Endothelial cell of umbilical vein (primary cell): Measurements from ENCODE around the gene ARHGAP28. TPM values are rescaled to one million over a fixed set of nuclear protein-coding genes. Genes with fewer than 3 reads are reported as not detected.

ENCODE experiments used
- BruUV-seq: library from RNA; stranded (reverse); fragments of 400-500 nt; replicated peaks from 2 replicates; lab custom pipeline; 2021; lab: Mats Ljungman, UMichigan
- CTCF ChIA-PET: fragments of 300-600, 350-600 bp; sonication (Branson Sonifier 250); formaldehyde crosslinking; loops from one replicate; lab custom pipeline; 2021; ENCODE audit warnings: antibody characterized with exemption, inconsistent platforms; lab: Charles Lee
- POLR2A ChIA-PET: fragments of 300-600, 350-600 bp; sonication (Branson Sonifier 250); formaldehyde crosslinking; loops from one replicate; lab custom pipeline; 2021; ENCODE audit warnings: antibody characterized with exemption, inconsistent platforms; lab: Charles Lee
- DNase-seq: peaks from one replicate; pipeline ENCODE4 v3.0.0-alpha.2; 2011; ENCODE audit warnings: low read depth, low spot score
- FAIRE-seq: peaks from 2 replicates; lab custom pipeline; 2011; peaks lifted over from hg19 to GRCh38; lab: Jason Lieb, UNC
- H2AFZ ChIP-seq: 2 replicates; pipeline ENCODE4 v1.6.0; 2012; ENCODE audit warnings: low read depth, low read length, control low read depth, inconsistent platforms
- H3K27ac ChIP-seq: 2 replicates; pipeline ENCODE4 v1.5.1; 2011; ENCODE audit warnings: low read depth, mild to moderate bottlenecking, control low read depth, low read length, moderate library complexity; ENCODE audit not compliant: insufficient read depth
- H3K27me3 ChIP-seq, 2 experiments: 2 replicates each; pipeline versions ENCODE4 v1.6.0 to v1.6.1; 2011; ENCODE audit warnings: low read length in 2 of 2, mixed read lengths in 1 of 2; ENCODE audit not compliant: control insufficient read depth in 2 of 2, insufficient read depth in 2 of 2
- H3K36me3 ChIP-seq, 2 experiments: 2 replicates in 1 of 2; 3 replicates in 1 of 2; pipeline ENCODE4 v1.5.1; 2011; ENCODE audit warnings: low read length in 2 of 2, mild to moderate bottlenecking in 1 of 2, moderate library complexity in 1 of 2; ENCODE audit not compliant: control insufficient read depth in 2 of 2, insufficient read depth in 2 of 2; ENCODE audit errors: extremely low read depth in 1 of 2
- H3K4me1 ChIP-seq: 3 replicates; pipeline ENCODE4 v1.5.1; 2011; ENCODE audit warnings: mild to moderate bottlenecking, low read length; ENCODE audit not compliant: control insufficient read depth, insufficient read depth; ENCODE audit errors: extremely low read depth
- H3K4me2 ChIP-seq: 2 replicates; pipeline ENCODE4 v1.6.1; 2011; ENCODE audit warnings: low read length, control low read depth, mixed read lengths; ENCODE audit not compliant: insufficient read depth
- H3K4me3 ChIP-seq, 3 experiments: fragments of 200-600 bp in 1 of 3; sonication (generic), shearing (Covaris generic) in 1 of 3; replicated peaks in 1 of 3; 2 replicates each; pipeline ENCODE4 v1.5.1; 2011 to 2016; ENCODE audit warnings: control low read depth in 3 of 3, low read length in 3 of 3, mild to moderate bottlenecking in 2 of 3, inconsistent platforms in 1 of 3, low read depth in 1 of 3, moderate library complexity in 1 of 3; ENCODE audit not compliant: insufficient read depth in 1 of 3
- H3K79me2 ChIP-seq: 2 replicates; pipeline ENCODE4 v1.6.0; 2012; ENCODE audit warnings: low read length, inconsistent platforms; ENCODE audit not compliant: control insufficient read depth, insufficient read depth
- H3K9ac ChIP-seq: replicated peaks from 2 replicates; pipeline ENCODE3; 2011; ENCODE audit warnings: low read length, control low read depth; ENCODE audit not compliant: insufficient read depth; ENCODE audit errors: extremely low read depth
- H3K9me1 ChIP-seq: replicated peaks from 3 replicates; pipeline ENCODE4 v1.6.0; 2011; ENCODE audit warnings: mild to moderate bottlenecking, low read length; ENCODE audit not compliant: control insufficient read depth, insufficient read depth; ENCODE audit errors: extremely low read depth
- H3K9me3 ChIP-seq: replicated peaks from 2 replicates; pipeline ENCODE4 v1.5.1; 2012; ENCODE audit warnings: low read length, inconsistent platforms; ENCODE audit not compliant: control insufficient read depth, insufficient read depth
- H4K20me1 ChIP-seq: replicated peaks from 2 replicates; pipeline ENCODE3; 2011; ENCODE audit warnings: mild to moderate bottlenecking, low read length; ENCODE audit not compliant: control insufficient read depth, insufficient read depth; ENCODE audit errors: extremely low read depth
- EZH2 ChIP-seq: IDR thresholded peaks from 2 replicates; pipeline ENCODE4 v1.6.1; 2012; ENCODE audit warnings: borderline replicate concordance, low read depth, mild to moderate bottlenecking, moderate library complexity, low read length, inconsistent platforms; ENCODE audit not compliant: severe bottlenecking
- FOS ChIP-seq: IDR thresholded peaks from 2 replicates; pipeline ENCODE4 v1.6.1; 2011; ENCODE audit warnings: mild to moderate bottlenecking, low read length, moderate library complexity, borderline replicate concordance; ENCODE audit not compliant: insufficient read depth
- GATA2 ChIP-seq: IDR thresholded peaks from 2 replicates; pipeline ENCODE4 v1.7.0; 2011; ENCODE audit warnings: low read depth, mild to moderate bottlenecking, moderate library complexity, mixed read lengths, low read length; ENCODE audit not compliant: insufficient read length, insufficient read depth
- JUN ChIP-seq: IDR thresholded peaks from 2 replicates; pipeline ENCODE4 v1.6.1; 2011; ENCODE audit warnings: borderline replicate concordance, low read depth; ENCODE audit not compliant: insufficient read length, insufficient read depth
- MAX ChIP-seq: IDR thresholded peaks from 2 replicates; pipeline ENCODE4 v1.6.1; 2011; ENCODE audit not compliant: insufficient read depth, insufficient read length
- MYC ChIP-seq: IDR thresholded peaks from one replicate; pipeline ENCODE4 v1.6.1; 2011; ENCODE audit warnings: mild to moderate bottlenecking, low read depth, low read length
- POLR2A ChIP-seq: IDR thresholded peaks from 2 replicates; pipeline ENCODE4 v1.6.1; 2012; ENCODE audit warnings: low read depth, mild to moderate bottlenecking, control low read depth, low read length
- POLR2AphosphoS5 ChIP-seq: IDR thresholded peaks from 2 replicates; pipeline ENCODE4 v1.6.1; 2012; ENCODE audit warnings: low read depth, mild to moderate bottlenecking, control low read depth, low read length, moderate library complexity; ENCODE audit not compliant: insufficient read depth
- dilution Hi-C: fragments of 300-500 bp; cut with MboI; formaldehyde crosslinking; loops from one replicate; pipeline ENCODE4 v1.15.0; 2019; ENCODE audit warnings: low sequenced_read_pairs; ENCODE audit not compliant: extremely low pct_ligation_motif_present
- intact Hi-C: fragments of 100-400 bp; cut with micrococcal nuclease; formaldehyde crosslinking; loops from one replicate; pipeline ENCODE4 v1.10.0; 2022
- polyA plus RNA-seq, 4 experiments: library from polyadenylated mRNA; depleted of rRNA in 3 of 4; stranded (reverse) in 3 of 4; unstranded in 1 of 4; fragments of >200 nt; gene quantifications; 2 replicates each; pipeline versions ENCODE4 v1.2.1 to v1.2.3, GENCODE V29; 2011 to 2012; ENCODE audit warnings: missing spikeins in 1 of 4
- total RNA-seq: library from RNA; stranded (reverse); gene quantifications from 2 replicates; pipeline ENCODE4 v1.2.3, GENCODE V29; 2021
- TF ChIP-seq, protein P1 (sequence below), 2 donors: IDR thresholded peaks; 1 replicate in 1 of 2; 2 replicates in 1 of 2; pipeline ENCODE4 v1.5.1; 2011; ENCODE audit warnings: low read length in 2 of 2, mild to moderate bottlenecking in 2 of 2, moderate library complexity in 2 of 2, control low read depth in 1 of 2, inconsistent platforms in 1 of 2, low read depth in 1 of 2; ENCODE audit not compliant: insufficient read depth in 1 of 2; ENCODE audit errors: extremely low read depth in 1 of 2

ARHGAP28 gene
- total and polyA plus RNA-seq, 2 donors (not counting 3 experiments of a cell fraction or from before 2014, with no cell fraction given): 3.8 to 23.4 TPM

DNA sequence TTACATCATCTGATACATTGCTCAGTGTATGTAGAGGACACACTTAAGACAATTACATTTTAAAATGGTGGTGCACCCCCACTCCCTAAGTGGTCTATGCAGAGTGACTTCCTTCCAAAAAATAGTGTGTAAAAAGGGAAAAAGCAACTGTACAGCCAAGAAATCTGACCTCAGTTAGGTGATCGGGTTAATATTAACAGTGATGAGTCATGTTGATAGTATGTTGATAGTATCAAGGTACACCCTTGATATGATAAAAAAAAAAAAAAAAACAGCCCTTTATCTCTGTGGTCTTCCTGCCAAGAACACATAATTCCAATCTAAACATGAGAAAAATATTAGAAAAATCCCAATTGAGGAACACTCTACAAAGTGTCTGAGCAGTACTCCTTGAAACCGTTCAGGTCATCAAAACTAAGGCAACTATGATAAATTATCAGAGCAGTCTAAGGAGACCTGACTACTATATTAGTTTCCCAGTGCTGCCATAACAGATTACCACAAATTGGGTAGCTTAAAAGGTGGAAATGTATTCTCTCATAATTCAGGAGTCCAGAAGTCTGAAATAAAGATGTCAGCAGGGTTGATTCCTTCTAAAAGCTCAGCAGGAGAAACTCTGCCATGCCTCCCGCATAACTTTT is 171.9 kb downstream of the ARHGAP28 start:
- Histone ChIP-seq H3K4me3 (no peak overlapping the region), H3K9ac (no peak overlapping the region), H3K4me1 (peaks cover 4% of the 10 kb centered on the region), H4K20me1 (no peaks in the 10 kb centered on the region), H3K79me2 (no peaks in the 10 kb centered on the region), H3K4me2 (peak overlapping the region; percentile 22), H3K27ac (no peak overlapping the region), H2AFZ (no peak overlapping the region), H3K9me3 (no peaks in the 10 kb centered on the region), H3K36me3 (peaks cover 0 to 5% of the 10 kb centered on the region in 2 experiments), H3K27me3 (no peaks in the 10 kb centered on the region), H3K9me1 (no peaks in the 10 kb centered on the region)
- no TSS peak for BruUV-seq
- ChIA-PET CTCF (no interaction called here), POLR2A (no interaction called here)
- DNase-seq (no peak), FAIRE-seq (no peak)
- peak; percentile 42 for TF ChIP-seq JUN
- no peak for TF ChIP-seq POLR2A
- no peak for TF ChIP-seq FOS
- TF ChIP-seq POLR2AphosphoS5: no peak
- TF ChIP-seq MYC: no peak
- no peak for TF ChIP-seq EZH2
- intact Hi-C loops: no loop called here
- dilution Hi-C loops: no loop called here

- H3K27ac ChIP-seq: no peak overlapping the region
- intact Hi-C loops (no loop called here), dilution Hi-C loops (no loop called here)
- H3K9me3 ChIP-seq: no peaks in the 10 kb centered on the region
- BruUV-seq: no TSS peak
- no peaks in the 10 kb centered on the region for H3K79me2 ChIP-seq
- H3K36me3 ChIP-seq: no peaks in the 10 kb centered on the region
- DNase-seq (no peak), FAIRE-seq (no peak)
- H3K9me1 ChIP-seq: no peaks in the 10 kb centered on the region
- H3K4me3 ChIP-seq: no peak overlapping the region
- no peaks in the 10 kb centered on the region for H3K4me1 ChIP-seq
- ChIA-PET POLR2A (no interaction called here), CTCF (interaction anchor here (1.9 kb wide), 1 partner anchor 260 kb away, joined by 9 read pairs; no protein-coding TSS in a partner anchor)
- no peak overlapping the region for H3K9ac ChIP-seq
- H3K27me3 ChIP-seq: no peaks in the 10 kb centered on the region
- no peak overlapping the region for H2AFZ ChIP-seq
- H4K20me1 ChIP-seq: no peaks in the 10 kb centered on the region
- H3K4me2 ChIP-seq: no peak overlapping the region
- no peak for TF ChIP-seq EZH2
- TF ChIP-seq JUN: no peak
- no peak for TF ChIP-seq MAX
- no peak for TF ChIP-seq FOS
- TF ChIP-seq MYC: no peak
- TF ChIP-seq GATA2: no peak
- no peak for TF ChIP-seq POLR2A
- TF ChIP-seq, protein P1, sequence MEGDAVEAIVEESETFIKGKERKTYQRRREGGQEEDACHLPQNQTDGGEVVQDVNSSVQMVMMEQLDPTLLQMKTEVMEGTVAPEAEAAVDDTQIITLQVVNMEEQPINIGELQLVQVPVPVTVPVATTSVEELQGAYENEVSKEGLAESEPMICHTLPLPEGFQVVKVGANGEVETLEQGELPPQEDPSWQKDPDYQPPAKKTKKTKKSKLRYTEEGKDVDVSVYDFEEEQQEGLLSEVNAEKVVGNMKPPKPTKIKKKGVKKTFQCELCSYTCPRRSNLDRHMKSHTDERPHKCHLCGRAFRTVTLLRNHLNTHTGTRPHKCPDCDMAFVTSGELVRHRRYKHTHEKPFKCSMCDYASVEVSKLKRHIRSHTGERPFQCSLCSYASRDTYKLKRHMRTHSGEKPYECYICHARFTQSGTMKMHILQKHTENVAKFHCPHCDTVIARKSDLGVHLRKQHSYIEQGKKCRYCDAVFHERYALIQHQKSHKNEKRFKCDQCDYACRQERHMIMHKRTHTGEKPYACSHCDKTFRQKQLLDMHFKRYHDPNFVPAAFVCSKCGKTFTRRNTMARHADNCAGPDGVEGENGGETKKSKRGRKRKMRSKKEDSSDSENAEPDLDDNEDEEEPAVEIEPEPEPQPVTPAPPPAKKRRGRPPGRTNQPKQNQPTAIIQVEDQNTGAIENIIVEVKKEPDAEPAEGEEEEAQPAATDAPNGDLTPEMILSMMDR (IDR thresholded peaks at IDR 0.05; ENCODE audit: extremely low read depth in 1 of 2, insufficient read depth in 1 of 2, low read depth in 1 of 2, low read length in 2 of 2): no peak
- no peak for TF ChIP-seq POLR2AphosphoS5
These were observed 187.6 kb downstream of the ARHGAP28 start for GRCh38 chr18:6917072-6917471.
